Inferior parietal cortex (tissue), 1 donor: ENCODE measurements around the gene PITPNM3.
"Not testable (repeated sequence)": the region's sequence is repeated elsewhere in the genome, so short reads cannot be mapped to it uniquely, and the experiment has no call there.

Experiments
- DNase-seq: peaks from one replicate; pipeline ENCODE4 v3.0.0-alpha.2; 2016; ENCODE audit errors: extremely low spot score

The PITPNM3 gene

GRCh38 chr17:6574687-6575595 lies 18.6 kb upstream of the PITPNM3 start:
- DNase-seq, result no peak

GRCh38 chr17:6573982-6574686 lies 17.8 kb upstream of the PITPNM3 start:
- no peak for DNase-seq

- DNase-seq, result not testable (repeated sequence)
Observed at GRCh38 chr17:6573495-6573894, 17.1 kb upstream of the PITPNM3 start.

- DNase-seq, result no peak
Observed at GRCh38 chr17:6572972-6573370, 16.6 kb upstream of the PITPNM3 start.

- DNase-seq, result no peak
Observed at GRCh38 chr17:6571452-6571781, 15.1 kb upstream of the PITPNM3 start.

GRCh38 chr17:6570731-6571451 lies 14.5 kb upstream of the PITPNM3 start:
- DNase-seq, result no peak

GRCh38 chr17:6569370-6570285 lies 13.3 kb upstream of the PITPNM3 start:
- DNase-seq, result no peak

- no peak for DNase-seq
Observed at GRCh38 chr17:6568184-6568758, 11.9 kb upstream of the PITPNM3 start.

- DNase-seq, result no peak
Observed at GRCh38 chr17:6567528-6568183, 11.3 kb upstream of the PITPNM3 start.

- no peak for DNase-seq
Observed at GRCh38 chr17:6561446-6561845, 5.1 kb upstream of the PITPNM3 start.

- no peak for DNase-seq
Observed at GRCh38 chr17:6560496-6560895, 4.1 kb upstream of the PITPNM3 start.

- DNase-seq, result no peak
Observed at GRCh38 chr17:6559753-6560215, 3.4 kb upstream of the PITPNM3 start.

GRCh38 chr17:6558932-6559752 lies 2.8 kb upstream of the PITPNM3 start:
- DNase-seq, result no peak

- no peak for DNase-seq
Observed at GRCh38 chr17:6558276-6558675, 1.9 kb upstream of the PITPNM3 start.

GRCh38 chr17:6557040-6557438 lies 684 bp upstream of the PITPNM3 start:
- DNase-seq, result no peak

- no peak for DNase-seq
Observed at GRCh38 chr17:6555331-6556120, 829 bp downstream of the PITPNM3 start.

- no peak for DNase-seq
Observed at GRCh38 chr17:6554871-6555330, 1.5 kb downstream of the PITPNM3 start.

- no peak for DNase-seq
Observed at GRCh38 chr17:6554342-6554741, 2.0 kb downstream of the PITPNM3 start.
